SH-SY5Y (cell line): Measurements from ENCODE around the gene FAM83G.

Source experiments
- GATA2 ChIP-seq: IDR thresholded peaks from 2 replicates; pipeline ENCODE4 v1.6.1; 2011; ENCODE audit warnings: mild to moderate bottlenecking, low read depth, low read length
- GATA3 ChIP-seq: IDR thresholded peaks from 2 replicates; pipeline ENCODE4 v1.6.1; 2011; ENCODE audit warnings: low read depth, mild to moderate bottlenecking, low read length, moderate library complexity

- no peak for TF ChIP-seq GATA2
- TF ChIP-seq GATA3 = no peak
Observed at GRCh38 chr17:18949566-18949965, 55.0 kb downstream of the FAM83G start.
